Hepatocyte (in vitro differentiated cells): ENCODE data around the gene SERINC1.

Experiments
- CTCF ChIP-seq: fragments of 200-600 bp; sonication (generic); IDR thresholded peaks from 2 replicates; pipeline ENCODE4 v1.5.1; 2016; ENCODE audit warnings: antibody characterized with exemption, mild to moderate bottlenecking; ENCODE audit not compliant: poor library complexity
- EZH2 ChIP-seq: fragments of 200-600 bp; sonication (generic); IDR thresholded peaks from 2 replicates; pipeline ENCODE4 v1.6.1; 2016; ENCODE audit warnings: antibody characterized with exemption, mild to moderate bottlenecking, borderline replicate concordance
- EZH2phosphoT487 ChIP-seq: fragments of 200-600 bp; sonication (generic); IDR thresholded peaks from one replicate; pipeline ENCODE4 v1.6.1; 2018; ENCODE audit warnings: antibody characterized with exemption, mild to moderate bottlenecking, low read depth, moderate library complexity; ENCODE audit not compliant: unreplicated experiment, severe bottlenecking

DNA sequence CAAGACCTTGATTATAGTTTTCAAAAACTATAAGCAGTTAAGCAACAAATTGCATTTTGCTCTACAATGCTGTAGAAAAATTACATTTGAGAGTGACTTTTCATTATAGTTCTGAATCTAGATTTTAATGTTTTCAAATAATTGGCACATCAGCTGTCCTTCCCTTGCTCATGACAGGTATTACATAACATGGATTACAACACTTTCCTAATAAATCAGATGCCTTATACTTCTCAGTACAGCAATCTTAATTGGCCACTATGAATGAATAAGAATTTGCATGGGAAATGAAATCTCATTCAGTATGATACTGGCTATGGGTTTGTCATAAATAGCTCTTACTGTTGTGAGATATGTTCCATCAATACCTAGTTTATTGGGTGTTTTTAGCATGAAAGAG, 42.3 kb downstream of the SERINC1 start:
- TF ChIP-seq CTCF = no peak
- no peak for TF ChIP-seq EZH2phosphoT487
- TF ChIP-seq EZH2 = no peak
